ENCODE results near the gene CACNA1S.

DNA sequence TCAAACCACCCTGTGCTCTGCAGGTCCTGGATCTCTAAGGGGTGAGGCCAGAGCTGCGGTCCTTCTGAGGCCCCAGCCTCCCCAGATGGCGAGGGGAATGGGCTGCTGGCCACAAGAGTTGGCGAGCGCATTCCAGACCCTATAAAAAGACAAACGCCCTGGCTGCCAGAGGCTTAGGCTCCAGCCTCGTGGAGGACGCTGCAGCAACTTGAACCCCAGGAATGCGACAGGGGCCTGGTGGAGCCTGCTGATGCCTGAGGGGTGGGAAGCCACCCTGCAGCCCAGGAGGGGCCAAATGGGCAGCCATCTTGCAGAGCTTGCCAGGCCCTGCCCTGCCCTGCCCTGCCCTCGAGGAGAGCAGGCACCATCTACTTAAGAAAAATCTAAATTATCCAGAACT, 8.6 kb downstream of the CACNA1S start:
- TF ChIP-seq, protein P1, sequence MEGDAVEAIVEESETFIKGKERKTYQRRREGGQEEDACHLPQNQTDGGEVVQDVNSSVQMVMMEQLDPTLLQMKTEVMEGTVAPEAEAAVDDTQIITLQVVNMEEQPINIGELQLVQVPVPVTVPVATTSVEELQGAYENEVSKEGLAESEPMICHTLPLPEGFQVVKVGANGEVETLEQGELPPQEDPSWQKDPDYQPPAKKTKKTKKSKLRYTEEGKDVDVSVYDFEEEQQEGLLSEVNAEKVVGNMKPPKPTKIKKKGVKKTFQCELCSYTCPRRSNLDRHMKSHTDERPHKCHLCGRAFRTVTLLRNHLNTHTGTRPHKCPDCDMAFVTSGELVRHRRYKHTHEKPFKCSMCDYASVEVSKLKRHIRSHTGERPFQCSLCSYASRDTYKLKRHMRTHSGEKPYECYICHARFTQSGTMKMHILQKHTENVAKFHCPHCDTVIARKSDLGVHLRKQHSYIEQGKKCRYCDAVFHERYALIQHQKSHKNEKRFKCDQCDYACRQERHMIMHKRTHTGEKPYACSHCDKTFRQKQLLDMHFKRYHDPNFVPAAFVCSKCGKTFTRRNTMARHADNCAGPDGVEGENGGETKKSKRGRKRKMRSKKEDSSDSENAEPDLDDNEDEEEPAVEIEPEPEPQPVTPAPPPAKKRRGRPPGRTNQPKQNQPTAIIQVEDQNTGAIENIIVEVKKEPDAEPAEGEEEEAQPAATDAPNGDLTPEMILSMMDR (conservative IDR thresholded peaks at IDR 0.05; ENCODE audit: low read depth, low read length), result no peak
- TF ChIP-seq POLR2A (IDR thresholded peaks at IDR 0.05; ENCODE audit: low read depth, low read length) (no peak), NFE2L2 (IDR thresholded peaks at IDR 0.05; ENCODE audit: low read depth, low read length) (no peak), SMC3 (IDR thresholded peaks at IDR 0.05; ENCODE audit: low read depth, low read length) (no peak), RAD21 (IDR thresholded peaks at IDR 0.05; ENCODE audit: low read length) (no peak)
- TF ChIP-seq, protein P2, sequence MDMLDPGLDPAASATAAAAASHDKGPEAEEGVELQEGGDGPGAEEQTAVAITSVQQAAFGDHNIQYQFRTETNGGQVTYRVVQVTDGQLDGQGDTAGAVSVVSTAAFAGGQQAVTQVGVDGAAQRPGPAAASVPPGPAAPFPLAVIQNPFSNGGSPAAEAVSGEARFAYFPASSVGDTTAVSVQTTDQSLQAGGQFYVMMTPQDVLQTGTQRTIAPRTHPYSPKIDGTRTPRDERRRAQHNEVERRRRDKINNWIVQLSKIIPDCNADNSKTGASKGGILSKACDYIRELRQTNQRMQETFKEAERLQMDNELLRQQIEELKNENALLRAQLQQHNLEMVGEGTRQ (IDR thresholded peaks at IDR 0.05; ENCODE audit: low read depth, low read length), result no peak

All from IMR-90 (cell line).